ENCODE measurements around the gene PLXDC1.
"Not testable (repeated sequence)": the region's sequence is repeated elsewhere in the genome, so short reads cannot be mapped to it uniquely, and the experiment has no call there.

The PLXDC1 gene

DNA sequence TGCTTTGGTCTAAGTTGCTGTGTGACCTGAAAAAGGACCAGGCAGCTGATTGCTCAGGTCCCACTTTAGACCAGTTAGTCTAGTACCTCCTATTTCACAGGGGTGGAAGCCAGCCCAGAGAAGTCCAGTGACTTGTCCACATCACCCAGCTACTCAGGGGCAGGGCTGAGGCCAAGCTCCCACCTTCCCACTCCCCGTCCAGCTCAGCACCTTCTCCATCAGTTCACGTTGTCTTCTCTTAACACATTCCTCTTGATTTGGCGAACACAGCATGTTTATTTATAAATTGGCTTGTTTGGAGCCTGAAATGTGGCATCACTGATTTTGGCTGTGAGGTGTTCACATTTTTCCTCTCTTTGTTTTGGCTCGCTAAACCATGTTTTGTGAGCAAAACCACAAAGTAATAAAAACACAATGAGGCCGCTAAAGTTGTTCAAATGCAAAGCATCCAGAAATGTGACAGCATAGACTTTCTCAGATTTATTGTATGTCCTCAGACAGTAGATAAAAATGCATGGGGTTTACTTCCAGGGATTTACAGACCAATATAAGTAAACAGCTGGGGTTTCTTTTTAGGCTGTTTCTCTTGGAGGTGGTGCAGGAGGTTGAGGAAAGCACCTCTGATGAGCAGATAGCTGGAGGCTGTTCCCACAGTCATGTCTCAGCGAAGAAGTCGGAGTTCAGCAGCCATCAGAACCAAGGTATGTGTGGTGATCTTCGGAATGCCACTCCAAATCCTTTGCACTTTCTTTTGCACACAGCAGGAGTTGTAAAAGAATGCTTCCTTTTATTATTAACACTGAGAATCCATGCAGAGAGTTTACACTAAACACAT is 88.4 kb downstream of the PLXDC1 start:
- no peak for DNase-seq (ENCODE audit: low read depth in 2 of 2)

DNA sequence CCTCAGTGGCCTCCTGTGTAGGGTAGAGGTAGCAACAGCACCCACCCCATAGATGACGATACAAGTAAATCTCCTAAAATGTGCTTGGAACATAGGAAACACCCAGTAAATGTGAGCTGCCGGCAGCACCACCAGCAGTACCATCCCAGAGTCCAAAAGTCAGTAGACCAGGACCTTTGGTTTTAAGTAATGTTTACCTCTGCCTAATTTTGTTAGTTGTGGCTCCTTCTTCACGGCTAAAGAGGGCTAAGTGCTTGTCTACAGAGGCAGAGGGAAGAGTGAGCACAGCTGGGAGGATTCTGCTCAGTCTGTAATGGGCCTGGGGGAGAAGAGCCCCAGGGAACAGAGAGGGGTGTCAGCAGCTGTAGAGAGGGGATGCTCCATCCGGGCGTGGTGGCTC is 92.9 kb downstream of the PLXDC1 start:
- no peak for DNase-seq (ENCODE audit: low read depth in 2 of 2)

DNA sequence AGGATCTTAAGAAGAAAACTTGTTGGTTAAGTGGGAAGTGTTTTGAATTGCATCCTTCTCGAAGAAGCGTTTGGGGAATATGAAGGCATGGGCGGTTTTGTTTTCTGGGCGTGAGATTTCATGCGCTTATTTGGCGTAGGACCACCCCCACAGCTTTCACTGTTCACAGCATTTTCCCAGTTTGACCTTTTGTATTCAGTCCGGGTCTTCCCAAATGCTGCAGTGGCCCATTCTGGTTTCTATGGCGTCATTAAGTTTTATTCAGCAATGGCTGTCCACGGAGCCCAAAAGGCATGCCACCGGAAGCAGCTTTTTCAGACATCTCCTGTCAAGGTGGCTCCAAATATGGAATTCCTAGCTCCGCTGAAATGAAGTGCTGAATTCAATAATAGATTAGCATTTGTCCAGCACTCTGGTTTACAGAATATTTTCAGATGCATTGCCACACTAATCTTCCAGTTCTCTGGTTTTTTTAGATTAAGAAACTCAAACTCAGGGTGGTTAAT is 93.7 kb downstream of the PLXDC1 start:
- DNase-seq (ENCODE audit: low read depth in 2 of 2): no peak

DNA sequence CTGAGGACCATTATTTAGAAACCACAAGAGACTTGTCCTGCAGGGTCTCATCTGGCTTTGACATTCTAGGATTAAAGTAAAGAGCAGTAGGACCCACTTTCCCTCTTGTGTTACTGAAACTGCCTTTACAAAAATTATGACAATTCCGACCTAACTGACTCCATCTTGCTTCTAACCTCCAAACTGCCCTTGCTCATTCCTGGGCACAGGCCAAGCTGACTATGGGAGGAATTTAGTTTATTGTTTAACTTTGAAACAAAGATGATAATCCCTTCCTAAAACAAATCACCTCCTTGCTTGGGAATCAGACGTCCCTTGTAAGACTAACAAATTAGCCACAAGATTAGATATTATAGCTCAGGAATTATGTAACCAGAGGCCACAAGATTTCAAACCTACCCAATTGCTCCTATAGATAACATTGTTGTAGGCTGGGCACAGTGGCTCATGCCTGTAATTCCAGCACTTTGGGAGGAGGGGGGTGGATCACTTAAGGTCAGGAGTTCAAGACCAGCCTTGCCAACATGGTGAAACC is 97.3 kb downstream of the PLXDC1 start:
- DNase-seq (ENCODE audit: low read depth in 2 of 2): no peak

DNA sequence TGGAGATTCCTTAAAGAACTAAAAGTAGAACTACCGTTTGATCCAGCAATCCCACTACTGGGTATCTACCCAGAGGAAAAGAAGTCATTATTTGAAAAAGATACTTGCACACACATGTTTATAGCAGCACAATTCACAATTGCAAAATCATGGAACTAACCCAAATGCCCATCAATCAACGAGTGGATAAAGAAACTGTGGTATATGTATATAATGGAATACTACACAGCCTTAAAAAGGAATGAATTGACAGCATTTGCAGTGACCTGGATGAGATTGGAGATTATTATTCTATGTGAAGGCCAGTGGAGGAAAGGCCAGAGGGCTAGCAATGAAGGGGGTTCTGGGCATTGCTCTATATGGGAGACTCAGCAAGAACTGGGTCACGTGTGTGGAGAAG is 99.0 kb downstream of the PLXDC1 start:
- not testable (repeated sequence) for DNase-seq (ENCODE audit: low read depth in 2 of 2)

DNA sequence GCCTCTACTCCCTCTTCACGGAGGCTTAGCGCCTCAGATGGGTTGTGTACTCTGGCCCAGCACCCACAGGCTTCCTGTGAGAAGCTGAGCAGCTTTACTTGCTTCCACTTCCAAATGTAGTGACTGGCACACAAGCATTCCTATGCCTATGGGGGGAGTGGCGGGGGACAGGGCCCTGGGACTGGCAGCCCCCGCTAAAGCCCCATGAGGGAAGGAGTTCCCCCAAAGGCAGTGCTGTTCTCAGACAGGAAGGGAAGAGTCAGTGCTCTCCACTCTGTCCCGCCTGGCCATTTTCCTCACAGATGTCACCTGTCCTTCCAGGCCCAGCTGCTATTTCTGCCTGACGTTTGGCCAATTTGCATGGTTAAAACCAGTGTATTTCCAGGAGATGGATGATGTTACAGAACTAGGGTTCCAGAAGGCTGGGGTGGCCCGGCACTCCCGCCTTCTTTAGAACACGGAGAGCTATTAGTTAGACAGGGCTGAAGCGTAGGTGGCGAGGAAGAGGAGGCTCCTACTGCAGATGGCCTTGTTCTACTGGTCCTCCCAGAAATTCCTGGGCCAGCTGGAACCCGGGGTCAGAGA is 100.3 kb downstream of the PLXDC1 start:
- no peak for DNase-seq (ENCODE audit: low read depth in 2 of 2)

DNA sequence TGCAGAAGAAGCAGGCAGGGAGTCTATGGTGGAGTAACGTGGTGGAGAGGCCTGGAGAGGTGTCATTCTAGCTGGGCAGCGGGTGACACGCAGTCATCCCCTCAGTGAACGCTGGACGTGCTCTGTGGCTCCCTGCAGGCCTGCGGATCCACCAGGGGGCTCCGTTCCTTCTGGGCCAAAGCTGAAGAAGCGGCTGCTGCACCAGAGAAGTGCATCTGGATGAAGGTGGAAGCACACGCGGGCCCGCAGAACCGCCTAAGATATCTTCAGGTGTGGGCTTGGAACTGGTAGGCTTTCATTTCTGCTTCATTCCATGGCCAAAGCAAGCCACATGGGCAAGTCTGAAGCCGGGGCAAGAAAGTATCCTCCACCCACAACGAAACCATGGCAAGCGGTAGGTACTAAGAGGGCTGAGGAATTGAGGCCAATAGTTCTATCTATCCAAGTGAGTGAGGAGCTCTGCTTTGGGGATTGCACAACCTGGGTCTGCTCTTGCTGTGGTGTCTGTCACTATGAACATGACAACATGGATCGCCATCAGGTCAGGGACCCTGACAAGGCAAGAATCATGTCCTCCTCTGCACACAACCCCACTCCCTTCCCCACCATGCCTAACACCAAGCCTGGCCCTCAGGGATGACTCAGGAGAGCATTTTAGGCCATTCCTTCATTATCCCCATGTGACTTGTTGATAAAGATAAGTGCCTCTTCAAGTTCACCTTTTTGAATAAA is 105.3 kb downstream of the PLXDC1 start:
- no peak for DNase-seq (ENCODE audit: low read depth in 2 of 2)

DNA sequence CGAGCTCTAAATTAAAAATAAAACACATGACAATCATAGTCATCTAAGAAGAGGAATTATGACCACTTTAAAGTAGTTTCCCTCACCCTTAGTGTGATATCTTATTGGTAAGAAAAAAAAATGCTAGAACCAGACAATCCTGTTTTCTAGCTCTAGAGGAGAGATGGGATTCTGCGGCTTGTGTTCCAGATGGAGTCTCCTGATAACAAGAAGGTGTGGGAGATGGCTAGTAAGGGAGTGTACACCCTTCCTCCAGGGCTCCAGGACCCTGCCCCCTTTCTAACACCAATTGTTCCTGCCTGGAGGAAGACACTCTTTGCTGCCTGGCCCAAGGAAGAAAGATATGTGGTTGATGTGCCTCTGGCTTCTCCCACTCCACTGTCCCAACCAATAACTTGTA is 115.4 kb downstream of the PLXDC1 start:
- no peak for DNase-seq (ENCODE audit: low read depth in 2 of 2)

DNA sequence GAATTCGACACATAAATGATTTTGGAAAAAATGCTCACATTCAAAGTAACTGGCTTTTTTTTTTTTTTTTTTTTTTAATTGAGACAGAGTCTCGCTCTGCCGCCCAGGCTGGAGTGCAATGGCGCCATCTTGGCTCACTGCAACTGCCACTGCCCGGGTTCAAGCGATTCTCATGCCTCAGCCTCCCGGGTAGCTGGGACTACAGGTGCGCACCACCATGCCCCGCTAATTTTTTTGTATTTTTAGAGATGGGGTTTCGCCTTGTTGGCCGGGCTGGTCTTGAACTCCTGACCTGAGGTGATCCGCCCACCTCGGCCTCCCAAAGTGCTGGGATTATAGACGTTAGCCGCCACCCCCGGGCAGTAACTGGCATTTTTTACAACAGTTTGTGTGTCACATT is 115.9 kb downstream of the PLXDC1 start:
- not testable (repeated sequence) for DNase-seq (ENCODE audit: low read depth in 2 of 2)

DNA sequence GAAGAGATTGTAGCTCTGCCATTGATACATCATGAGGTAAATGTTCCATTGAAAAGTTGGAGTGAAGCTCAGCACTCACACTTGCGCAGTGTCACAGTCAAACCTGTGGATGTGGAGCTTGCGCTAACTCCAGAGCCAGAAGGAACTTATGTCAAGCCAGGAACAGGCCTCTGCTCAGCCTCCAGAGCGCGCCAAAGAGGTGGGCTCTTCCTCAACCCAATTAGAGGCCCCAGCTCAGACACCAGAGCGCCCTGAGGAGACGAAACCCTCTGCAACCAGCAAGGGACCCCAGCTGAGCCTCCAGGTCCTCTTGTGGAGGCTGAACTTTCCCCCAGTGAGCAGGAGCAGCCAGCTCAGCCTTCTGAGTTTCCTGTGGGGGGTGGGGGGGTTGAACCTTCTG is 122.7 kb downstream of the PLXDC1 start:
- no peak for DNase-seq (ENCODE audit: low read depth in 2 of 2)

DNA sequence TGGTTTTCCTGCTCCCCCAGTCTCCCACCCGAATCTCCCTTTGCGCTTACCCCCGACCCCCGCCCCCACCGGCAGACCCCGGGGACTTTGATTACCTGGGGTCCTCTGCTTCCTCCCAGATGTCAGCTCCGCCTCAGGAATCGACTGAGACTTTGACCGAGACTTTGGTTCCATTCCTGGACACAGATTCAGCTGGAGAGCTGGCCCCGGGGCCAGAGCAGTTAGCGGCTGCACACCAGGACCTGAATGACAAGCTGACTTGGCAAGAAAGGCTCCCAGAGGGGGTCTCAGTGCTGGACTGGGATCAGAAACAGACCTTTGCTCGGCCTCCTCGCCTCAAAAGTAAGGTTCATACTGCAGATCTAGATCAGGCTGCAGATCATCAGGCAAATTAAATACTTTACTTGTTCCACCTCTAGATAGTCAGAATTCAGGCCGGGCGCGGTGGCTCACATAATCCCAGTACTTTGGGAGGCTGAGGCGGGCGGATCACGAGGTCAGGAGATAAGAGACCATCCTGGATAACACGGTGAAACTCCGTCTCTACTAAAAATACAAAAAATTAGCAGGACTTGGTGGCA is 123.9 kb downstream of the PLXDC1 start:
- DNase-seq (ENCODE audit: low read depth in 2 of 2): no peak

DNA sequence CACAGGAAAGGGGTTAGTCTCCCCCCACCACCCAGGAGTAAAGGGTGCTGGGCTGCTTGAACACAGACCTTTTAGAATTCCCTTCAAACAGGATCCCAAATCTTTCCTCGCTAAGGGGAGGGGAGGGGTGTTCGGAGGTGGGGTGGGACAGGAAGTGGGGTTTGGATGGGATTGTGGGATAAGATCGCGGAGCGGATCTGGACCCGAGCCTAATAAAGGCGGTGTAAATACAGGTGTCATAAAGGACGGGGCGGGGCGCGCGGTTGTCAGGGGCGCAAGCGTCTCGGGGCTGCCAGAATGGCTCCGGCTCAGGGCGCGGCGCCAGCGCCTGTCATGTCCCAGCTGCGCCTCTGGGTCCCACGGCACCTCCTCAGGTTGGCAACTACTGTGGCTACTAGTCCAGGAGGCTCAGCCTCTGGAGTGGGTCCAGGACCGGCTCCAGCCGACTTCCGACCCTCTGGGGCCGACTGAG is 124.4 kb downstream of the PLXDC1 start:
- no peak for DNase-seq (ENCODE audit: low read depth in 2 of 2)

DNA sequence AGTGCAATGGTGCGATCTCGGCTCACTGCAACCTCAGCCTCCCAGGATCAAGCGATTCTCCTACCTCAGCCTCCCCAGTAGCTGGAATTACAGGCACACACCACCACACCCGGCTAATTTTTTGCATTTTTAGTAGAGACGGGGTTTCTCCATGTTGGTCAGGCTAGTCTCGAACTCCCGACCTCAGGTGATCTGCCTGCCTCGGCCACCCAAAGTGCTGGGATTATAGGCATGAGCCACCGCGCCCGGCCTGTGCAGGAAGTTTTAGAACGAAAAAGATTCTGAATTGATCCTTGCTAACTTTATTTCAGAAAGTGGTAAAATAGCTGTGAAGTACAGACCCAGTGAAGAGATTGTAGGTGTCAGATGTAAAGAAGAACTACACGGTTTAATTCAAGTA is 125.1 kb downstream of the PLXDC1 start:
- DNase-seq (ENCODE audit: low read depth in 2 of 2): not testable (repeated sequence)

DNA sequence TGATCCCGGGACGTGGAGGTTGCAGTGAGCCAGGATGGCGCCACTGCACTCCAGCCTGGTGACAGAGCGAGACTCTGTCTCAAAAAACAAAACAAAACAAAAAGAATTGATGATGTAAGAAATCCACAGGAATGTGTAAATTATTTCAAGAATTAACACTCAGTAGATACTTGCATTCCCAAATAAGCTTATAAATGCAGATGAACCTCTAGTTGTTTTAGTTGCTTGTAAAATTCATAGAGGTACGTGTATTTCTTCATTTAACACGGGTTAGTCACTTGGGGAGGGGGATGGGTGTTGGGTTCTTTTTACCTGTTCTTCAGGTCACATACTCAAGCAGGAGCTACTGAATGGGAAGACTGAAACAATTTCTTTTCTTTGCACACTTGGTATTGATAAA is 128.5 kb downstream of the PLXDC1 start:
- no peak for DNase-seq (ENCODE audit: low read depth in 2 of 2)

DNA sequence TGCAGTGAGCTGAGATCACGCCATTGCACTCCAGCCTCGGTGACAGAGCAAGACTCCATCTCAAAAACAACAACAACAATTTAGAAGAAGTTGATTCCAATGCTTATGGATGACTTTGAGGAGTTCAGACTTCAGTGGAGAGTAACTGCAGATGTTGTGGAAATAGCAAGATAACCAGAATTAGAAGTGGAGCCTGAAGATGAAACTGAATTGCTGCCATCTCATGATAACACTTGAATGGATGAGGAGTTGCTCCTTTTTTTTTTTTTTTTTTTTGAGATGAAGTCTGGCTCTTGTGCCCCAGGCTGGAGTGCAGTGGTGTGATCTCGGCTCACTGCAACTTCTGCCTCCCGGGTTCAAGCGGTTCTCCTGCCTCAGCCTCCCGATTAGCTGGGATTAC is 131.4 kb downstream of the PLXDC1 start:
- not testable (repeated sequence) for DNase-seq (ENCODE audit: low read depth in 2 of 2)

DNA sequence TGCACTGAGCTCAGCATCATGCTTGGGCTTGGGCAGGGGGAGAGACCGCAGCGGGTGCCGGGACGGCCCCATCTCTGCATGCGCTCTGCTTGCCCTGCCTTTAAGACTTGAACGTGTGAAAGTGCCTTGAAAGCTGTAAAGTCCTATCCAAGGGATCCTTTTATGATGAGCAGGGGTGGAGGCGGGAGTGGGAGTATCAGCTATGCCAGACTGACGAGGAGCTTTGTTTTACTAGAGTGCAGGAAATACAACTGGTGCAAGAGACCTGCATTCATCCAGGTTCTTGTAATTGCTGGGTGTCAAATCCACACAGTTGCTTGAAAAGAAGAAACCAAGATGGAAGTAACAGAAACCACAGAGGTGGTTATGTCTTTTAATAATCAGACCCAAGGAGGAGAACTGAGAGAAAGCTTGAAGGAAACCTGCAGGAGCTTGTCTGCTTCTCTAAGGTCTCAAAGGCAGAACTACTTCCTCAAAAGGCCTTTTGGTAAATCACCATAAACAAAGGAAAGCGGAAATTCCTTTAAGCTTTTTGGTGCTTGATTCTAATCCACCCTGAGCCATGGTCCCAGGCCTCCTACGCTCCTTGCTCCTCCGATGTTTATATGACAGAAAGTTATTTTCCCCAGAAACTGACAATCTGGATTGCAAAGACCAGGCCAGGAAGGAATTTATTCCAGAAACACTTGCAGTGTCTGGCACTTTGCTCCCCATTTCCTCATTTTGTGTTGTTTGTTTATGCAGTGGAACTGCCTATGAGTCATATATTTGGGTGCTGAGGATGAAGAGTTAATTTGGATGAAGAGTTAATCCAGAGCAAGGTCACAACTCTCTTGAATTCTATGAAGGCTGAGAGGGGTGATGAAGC is 132.9 kb downstream of the PLXDC1 start:
- no peak for DNase-seq (ENCODE audit: low read depth in 2 of 2)

DNA sequence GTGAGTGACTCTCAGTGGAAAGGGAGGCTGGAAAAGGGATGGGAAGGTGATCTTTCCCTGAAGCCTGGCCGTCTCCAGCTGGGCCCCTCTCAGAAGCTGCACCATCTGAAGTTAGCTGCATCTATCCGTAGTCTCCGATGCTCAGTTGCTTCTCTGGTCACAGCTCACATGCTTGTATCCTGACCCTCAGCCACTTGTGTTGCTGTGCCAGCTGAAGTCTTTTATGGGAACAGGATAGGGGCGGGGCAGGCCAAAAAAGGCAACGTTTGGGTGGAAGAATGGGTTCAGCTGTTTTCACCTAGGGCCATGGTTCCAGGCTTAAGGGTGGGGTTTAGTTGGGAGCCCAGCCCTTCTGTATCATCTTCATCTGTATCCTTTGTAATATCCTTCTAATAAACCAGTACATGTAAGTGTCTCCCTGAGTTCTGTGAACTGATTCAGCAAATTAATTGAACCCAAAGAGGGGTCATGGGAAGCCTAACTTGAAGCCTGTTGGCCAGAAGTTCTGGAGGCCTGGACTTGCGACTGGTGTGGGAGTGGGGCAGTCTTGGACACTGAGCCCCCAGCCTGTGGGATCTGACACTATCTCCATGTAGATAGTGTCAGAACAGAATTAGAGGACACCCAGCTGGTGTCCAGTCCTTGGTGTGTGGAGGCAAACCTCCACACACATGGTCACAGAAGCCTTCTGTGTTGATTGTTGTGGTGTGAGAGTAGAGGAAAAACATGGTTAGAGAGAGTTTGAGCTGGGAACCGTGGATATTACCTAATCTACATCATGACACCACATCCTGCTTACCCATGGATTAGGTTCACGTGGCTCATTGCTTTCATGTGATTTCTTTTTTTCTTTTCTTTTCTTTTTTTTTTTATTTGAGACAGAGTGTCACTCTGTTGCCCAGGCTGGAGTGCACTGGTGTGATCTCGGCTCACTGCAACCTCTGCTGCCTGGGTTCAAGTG is 135.0 kb downstream of the PLXDC1 start:
- DNase-seq (ENCODE audit: low read depth in 2 of 2): no peak

DNA sequence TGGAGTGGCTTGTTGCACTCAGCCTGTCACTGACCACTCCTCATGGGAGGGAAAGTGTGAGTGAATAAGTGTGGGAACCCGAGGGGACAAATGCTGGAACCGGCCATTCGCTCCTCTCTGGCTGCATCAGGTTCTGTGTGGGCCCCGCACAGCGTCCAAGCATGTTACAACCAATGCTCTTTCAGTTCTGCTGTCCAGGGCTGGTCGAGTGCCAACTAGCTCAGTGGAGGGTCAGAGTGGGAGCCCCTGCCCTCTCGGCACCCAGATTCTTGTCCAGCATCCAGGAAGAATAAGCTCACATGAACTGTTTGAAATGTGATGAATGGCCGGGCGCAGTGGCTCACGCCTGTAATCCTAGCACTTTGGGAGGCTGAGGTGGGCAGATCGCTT is 135.9 kb downstream of the PLXDC1 start:
- DNase-seq (ENCODE audit: low read depth in 2 of 2): no peak

DNA sequence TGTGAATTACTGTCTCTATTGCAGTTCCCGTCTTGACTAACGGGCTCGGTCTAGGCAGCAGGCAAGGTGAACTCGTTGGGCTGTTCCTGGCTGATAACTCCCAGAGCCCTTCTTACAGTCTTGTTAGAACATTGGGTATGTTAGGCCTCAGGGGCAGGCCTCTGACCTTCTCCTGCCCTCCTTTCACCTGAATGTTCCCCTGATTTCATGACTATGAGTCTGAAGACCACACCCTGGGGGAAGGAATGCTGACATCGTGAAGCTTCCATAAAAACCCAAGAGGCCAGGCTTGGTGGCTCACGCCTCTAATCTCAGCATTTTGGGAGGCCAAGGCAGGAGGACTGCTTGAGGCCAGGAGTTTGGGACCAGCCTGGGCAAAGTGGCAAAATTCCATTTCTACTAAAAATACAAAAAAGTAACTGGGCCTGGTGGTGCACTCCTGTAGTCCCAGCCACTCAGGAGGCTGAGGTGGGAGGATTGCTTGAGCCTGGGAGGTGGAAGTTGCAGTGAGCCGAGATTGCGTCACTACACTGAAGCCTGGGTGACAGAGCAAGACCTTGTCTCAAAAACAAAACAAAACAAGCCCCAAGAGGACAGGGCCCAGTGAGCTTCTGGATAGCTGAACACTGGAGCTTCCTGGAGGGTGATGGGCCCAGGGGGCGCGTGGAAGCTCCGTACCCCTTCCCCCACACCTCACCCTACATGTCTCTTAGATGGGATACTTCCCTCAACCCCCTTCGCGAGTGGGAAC is 136.5 kb downstream of the PLXDC1 start:
- no peak for DNase-seq (ENCODE audit: low read depth in 2 of 2)
